Measurements from ENCODE around the gene TSSK6. TPM values are rescaled to one million over a fixed set of nuclear protein-coding genes. Genes with fewer than 3 reads are reported as not detected.

The TSSK6 gene
- total RNA-seq, 1 experiment from 2014 or later: 4.7 TPM

GRCh38 chr19:19533841-19534240 lies 18.5 kb upstream of the TSSK6 start (continued):
- TF ChIP-seq HMGXB4 (CRISPR knock-in tag; IDR thresholded peaks at IDR 0.05): no peak

- Mint-ChIP-seq H3K27ac (no peak overlapping the region), H3K36me3 (peaks cover 3% of the 10 kb centered on the region; the same call in 1 of the 2 replicates), H3K9me3 (no peaks in the 10 kb centered on the region), H3K4me1 (peaks cover 21% of the 10 kb centered on the region), H3K27me3 (ENCODE audit: low read depth) (peaks cover 14% of the 10 kb centered on the region), H3K4me3 (no peak overlapping the region)
- 0 out of 2 replicates have a peak, but pooled peaks have one; percentile 38 for TF ChIP-seq HMGXB4 (CRISPR knock-in tag; IDR thresholded peaks at IDR 0.05)
- 0 out of 2 replicates have a peak, but pooled peaks have one; percentile 8 for TF ChIP-seq USF1 (CRISPR knock-in tag; IDR thresholded peaks at IDR 0.05)
- TF ChIP-seq ZNF263 (CRISPR knock-in tag; IDR thresholded peaks at IDR 0.05; ENCODE audit: low read depth): peak; percentile 73
- TF ChIP-seq SMAD3 (CRISPR knock-in tag; IDR thresholded peaks at IDR 0.05; ENCODE audit: borderline replicate concordance): no peak
- TF ChIP-seq NR3C1 (CRISPR knock-in tag; conservative IDR thresholded peaks at IDR 0.05; ENCODE audit: low read depth): no peak
- ChIA-PET CTCF (interaction anchor here (0.6 to 14.4 kb wide), 42 partner anchors 8 to 406 kb away, joined by 3 to 408 read pairs (median 5); partner anchors contain the start of genes ATP13A1, GATAD2A, GMIP and LPAR2), POLR2A (interaction anchor here (0.7 to 1.5 kb wide), 4 partner anchors 8 to 112 kb away, joined by 3 to 10 read pairs (median 4); partner anchors contain the start of gene NDUFA13)
- DNase-seq (ENCODE audit: low spot score): no peak
- ATAC-seq: no peak
Observed at GRCh38 chr19:19532806-19533701, 17.7 kb upstream of the TSSK6 start.

GRCh38 chr19:19531951-19532805 lies 16.8 kb upstream of the TSSK6 start:
- CTCF ChIA-PET: interaction anchor here (0.6 to 14.4 kb wide), 45 partner anchors 9 to 635 kb away, joined by 3 to 408 read pairs (median 5); partner anchors contain the start of genes ATP13A1, GATAD2A, GMIP and LPAR2
- peak; percentile 57 for ATAC-seq
- peak; percentile 46; the same call in 1 of the 2 replicates for TF ChIP-seq ZNF317 (CRISPR knock-in tag; IDR thresholded peaks at IDR 0.05; ENCODE audit: borderline replicate concordance, low read depth)
- TF ChIP-seq PRRX2 (CRISPR knock-in tag; IDR thresholded peaks at IDR 0.05): 0 out of 2 replicates have a peak, but pooled peaks have one; percentile 47
- no peak for TF ChIP-seq EMX1 (CRISPR knock-in tag; IDR thresholded peaks at IDR 0.05)
- TF ChIP-seq ZNF416 (CRISPR knock-in tag; IDR thresholded peaks at IDR 0.05): no peak
- TF ChIP-seq MAX (CRISPR knock-in tag; IDR thresholded peaks at IDR 0.05): 0 out of 2 replicates have a peak, but pooled peaks have one; percentile 47
- no peak for TF ChIP-seq OVOL2 (CRISPR knock-in tag; IDR thresholded peaks at IDR 0.05; ENCODE audit: borderline replicate concordance)
- TF ChIP-seq USF1 (CRISPR knock-in tag; IDR thresholded peaks at IDR 0.05): peak; percentile 15; the same call in 1 of the 2 replicates
- TF ChIP-seq CTCF (IDR thresholded peaks at IDR 0.05): peak; percentile 92
- no peak for TF ChIP-seq ATF3 (CRISPR knock-in tag; conservative IDR thresholded peaks at IDR 0.05)
- TF ChIP-seq PREB (CRISPR knock-in tag; IDR thresholded peaks at IDR 0.05; ENCODE audit: borderline replicate concordance): no peak
- no peak for TF ChIP-seq MYBL2 (CRISPR knock-in tag; IDR thresholded peaks at IDR 0.05)
- TF ChIP-seq FOXJ3 (CRISPR knock-in tag; IDR thresholded peaks at IDR 0.05; ENCODE audit: borderline replicate concordance): no peak

More at GRCh38 chr19:19531951-19532805, 16.8 kb upstream of the TSSK6 start:
- H3K4me1 Mint-ChIP-seq: peaks cover 21% of the 10 kb centered on the region
- POLR2A ChIA-PET: interaction anchor here (0.6 to 1.5 kb wide), 6 partner anchors 9 to 594 kb away, joined by 3 to 10 read pairs (median 5); partner anchors contain the start of gene NDUFA13
- H3K36me3 Mint-ChIP-seq: peaks cover 3% of the 10 kb centered on the region; the same call in 1 of the 2 replicates
- H3K27ac Mint-ChIP-seq: no peak overlapping the region
- H3K4me3 Mint-ChIP-seq: no peak overlapping the region
- peak; percentile 92 for DNase-seq (ENCODE audit: low spot score)
- H3K9me3 Mint-ChIP-seq: no peaks in the 10 kb centered on the region
- peaks cover 8% of the 10 kb centered on the region for H3K27me3 Mint-ChIP-seq (ENCODE audit: low read depth)
